NCI-H510A (cell line): ENCODE results near the gene FLOT2.
"Not testable (repeated sequence)": the region's sequence is repeated elsewhere in the genome, so short reads cannot be mapped to it uniquely, and the experiment has no call there.

ENCODE experiments used
- DNase-seq: peaks from one replicate; lab custom pipeline; 2025; lab: John Stamatoyannopoulos, UW

Gene FLOT2

GRCh38 chr17:28916302-28916934, 18.9 kb upstream of the FLOT2 start:
- DNase-seq = no peak

GRCh38 chr17:28912938-28913333, 15.4 kb upstream of the FLOT2 start:
- no peak for DNase-seq

- DNase-seq = no peak
Measured at GRCh38 chr17:28912281-28912937, 14.9 kb upstream of the FLOT2 start.

GRCh38 chr17:28911411-28912045, 14.0 kb upstream of the FLOT2 start:
- no peak for DNase-seq

GRCh38 chr17:28910534-28910933, 13.0 kb upstream of the FLOT2 start:
- no peak for DNase-seq

- DNase-seq = no peak
Measured at GRCh38 chr17:28908640-28909167, 11.2 kb upstream of the FLOT2 start.

- no peak for DNase-seq
Measured at GRCh38 chr17:28907709-28908475, 10.4 kb upstream of the FLOT2 start.

- no peak for DNase-seq
Measured at GRCh38 chr17:28906706-28907438, 9.3 kb upstream of the FLOT2 start.

- no peak for DNase-seq
Measured at GRCh38 chr17:28906276-28906675, 8.7 kb upstream of the FLOT2 start.

- DNase-seq = no peak
Measured at GRCh38 chr17:28904800-28905199, 7.3 kb upstream of the FLOT2 start.

- DNase-seq = not testable (repeated sequence)
Measured at GRCh38 chr17:28903546-28903841, 6.0 kb upstream of the FLOT2 start.

GRCh38 chr17:28902819-28903545, 5.4 kb upstream of the FLOT2 start, which contains the start of gene DHRS13:
Gene DHRS13, minus strand, starts transcription at chr17:28903079. Its CDS starts 135 bp downstream, at chr17:28902944.
- DNase-seq = peak; percentile 95

GRCh38 chr17:28901866-28902818, 4.6 kb upstream of the FLOT2 start:
- DNase-seq = peak; percentile 70

GRCh38 chr17:28900986-28901726, 3.6 kb upstream of the FLOT2 start:
- no peak for DNase-seq

GRCh38 chr17:28899212-28899815, 1.8 kb upstream of the FLOT2 start:
- no peak for DNase-seq

- no peak for DNase-seq
Measured at GRCh38 chr17:28898527-28898955, 1.0 kb upstream of the FLOT2 start.

GRCh38 chr17:28897769-28898526, 415 bp upstream of the FLOT2 start:
- no peak for DNase-seq

GRCh38 chr17:28896491-28896883, 1.0 kb downstream of the FLOT2 start:
- no peak for DNase-seq
